Activated CD4-positive, alpha-beta T cell treated with anti-CD3 and anti-CD28 coated beads, Interleukin-10, Interleukin-2, amounts not matched to agents 100 ng/mL and 50 ng/mL, durations not matched to agents 16 hours and 8 hours (primary cell): ENCODE results near the gene RASD2.
"Not testable (repeated sequence)": the region's sequence is repeated elsewhere in the genome, so short reads cannot be mapped to it uniquely, and the experiment has no call there.

ENCODE experiments used
- DNase-seq: peaks from one replicate; pipeline ENCODE4 v3.0.0-alpha.2; 2020

Gene RASD2, protein sequence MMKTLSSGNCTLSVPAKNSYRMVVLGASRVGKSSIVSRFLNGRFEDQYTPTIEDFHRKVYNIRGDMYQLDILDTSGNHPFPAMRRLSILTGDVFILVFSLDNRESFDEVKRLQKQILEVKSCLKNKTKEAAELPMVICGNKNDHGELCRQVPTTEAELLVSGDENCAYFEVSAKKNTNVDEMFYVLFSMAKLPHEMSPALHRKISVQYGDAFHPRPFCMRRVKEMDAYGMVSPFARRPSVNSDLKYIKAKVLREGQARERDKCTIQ

DNA sequence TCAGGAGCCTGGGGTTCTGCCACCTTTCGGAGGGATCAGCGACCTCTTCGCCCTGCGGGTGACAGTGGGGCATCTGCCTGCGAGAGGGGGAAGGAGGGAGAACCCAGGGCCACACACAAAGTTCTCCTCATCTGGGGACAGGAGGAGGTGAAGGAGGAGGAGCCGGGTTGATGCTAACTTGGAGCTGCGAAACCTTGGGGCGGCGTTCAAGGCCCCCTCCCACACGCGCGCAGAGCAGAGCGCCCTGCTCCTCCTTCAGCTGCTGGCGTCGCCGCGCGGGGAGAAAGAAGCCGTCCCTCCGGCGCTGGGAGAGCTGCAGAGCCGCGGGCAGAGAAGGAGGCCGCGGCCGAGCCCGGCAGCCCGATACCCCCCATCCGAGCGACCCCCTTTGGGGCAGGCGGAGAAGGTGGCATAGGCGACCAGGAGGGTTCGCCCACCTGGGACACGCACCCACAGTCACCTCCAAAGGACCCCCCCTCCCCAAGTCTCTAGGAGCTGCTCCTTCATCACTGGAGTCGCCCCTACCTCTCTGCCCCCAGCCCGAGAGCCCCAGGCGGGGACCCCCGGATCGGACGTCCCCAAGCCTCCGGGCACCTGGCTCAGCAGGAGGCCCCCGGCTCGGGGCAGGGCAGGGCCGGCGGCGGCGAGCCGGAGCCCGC, at the start of gene RASD2:
Gene RASD2 (plus strand): TSS at position 237 of the 659 bp plus-strand sequence. CDS start 5,979 bp downstream, outside the sequence.
- peak; percentile 19 for DNase-seq

DNA sequence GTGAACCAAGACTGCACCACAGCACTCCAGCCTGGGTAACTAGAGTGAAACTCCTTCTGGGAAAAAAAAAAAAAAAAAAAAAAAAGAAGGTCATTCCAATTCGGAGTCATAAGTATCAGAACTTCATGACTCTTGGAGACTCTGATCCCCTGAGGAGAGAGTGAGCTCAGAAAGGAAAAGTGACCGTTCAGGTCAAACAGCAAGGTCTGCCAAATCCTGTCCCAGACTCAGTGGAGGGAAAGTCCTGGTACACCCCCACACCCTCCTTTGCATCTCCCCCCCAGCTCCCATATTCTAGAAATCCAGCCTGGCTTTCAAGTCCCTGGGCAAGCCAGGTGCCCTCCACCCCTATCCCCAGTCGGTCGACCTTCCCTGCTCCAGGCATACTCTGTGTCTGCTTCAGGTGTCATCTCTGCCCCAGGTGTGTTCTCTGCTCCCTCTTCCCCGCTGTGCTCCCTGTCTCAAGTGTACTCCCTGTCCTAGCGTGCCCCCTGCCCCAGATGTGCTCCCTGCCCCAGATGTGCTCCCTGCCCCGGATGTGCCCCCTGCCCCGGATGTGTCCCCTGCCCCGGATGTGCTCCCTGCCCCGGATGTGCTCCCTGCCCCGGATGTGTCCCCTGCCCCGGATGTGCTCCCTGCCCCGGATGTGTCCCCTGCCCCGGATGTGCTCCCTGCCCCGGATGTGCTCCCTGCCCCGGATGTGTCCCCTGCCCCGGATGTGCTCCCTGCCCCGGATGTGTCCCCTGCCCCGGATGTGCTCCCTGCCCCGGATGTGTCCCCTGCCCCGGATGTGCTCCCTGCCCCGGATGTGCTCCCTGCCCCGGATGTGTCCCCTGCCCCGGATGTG, 49.3 kb upstream of the RASD2 start:
- DNase-seq = not testable (repeated sequence)

DNA sequence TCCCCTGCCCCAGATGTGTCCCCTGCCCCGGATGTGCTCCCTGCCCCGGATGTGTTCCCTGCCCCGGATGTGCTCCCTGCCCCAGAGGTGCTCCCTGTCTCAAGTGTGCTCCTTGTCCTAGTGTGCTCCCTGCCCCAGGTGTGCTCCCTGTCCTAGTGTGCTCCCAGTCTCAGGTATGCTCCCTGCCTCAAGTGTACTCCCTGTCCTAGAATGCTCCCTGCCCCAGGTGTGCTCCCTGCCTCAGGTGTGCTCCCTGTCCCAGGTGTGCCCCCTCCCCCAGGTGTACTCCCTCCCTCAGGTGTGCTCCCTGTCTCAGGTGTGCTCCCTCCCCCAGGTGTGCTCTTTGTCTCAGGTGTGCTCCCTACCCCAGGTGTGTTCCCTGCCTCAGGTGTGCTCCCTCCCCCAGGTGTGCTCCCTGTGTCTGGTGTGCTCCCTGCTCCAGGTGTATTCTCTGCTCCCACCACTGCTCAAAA, 48.7 kb upstream of the RASD2 start:
- DNase-seq = no peak

DNA sequence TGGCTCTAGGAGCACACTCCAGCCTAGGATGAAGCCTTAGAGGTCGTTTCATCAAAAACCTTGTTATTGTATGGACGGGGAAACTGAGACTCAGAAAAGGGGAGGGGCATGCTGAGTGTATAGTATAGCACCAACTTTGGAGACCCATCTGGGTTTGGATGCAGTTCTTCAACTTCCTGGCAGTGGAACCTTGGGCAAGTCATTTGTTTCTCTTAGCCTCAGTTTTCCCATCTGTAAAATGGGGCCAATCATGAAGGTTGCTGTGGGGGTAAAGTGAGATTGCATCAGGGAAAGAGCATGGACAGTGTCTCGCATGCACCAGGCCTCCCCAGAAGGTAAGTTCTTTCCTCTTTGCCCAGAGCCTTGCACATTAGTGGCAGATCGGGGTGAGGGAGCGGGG, 47.6 kb upstream of the RASD2 start:
- no peak for DNase-seq

DNA sequence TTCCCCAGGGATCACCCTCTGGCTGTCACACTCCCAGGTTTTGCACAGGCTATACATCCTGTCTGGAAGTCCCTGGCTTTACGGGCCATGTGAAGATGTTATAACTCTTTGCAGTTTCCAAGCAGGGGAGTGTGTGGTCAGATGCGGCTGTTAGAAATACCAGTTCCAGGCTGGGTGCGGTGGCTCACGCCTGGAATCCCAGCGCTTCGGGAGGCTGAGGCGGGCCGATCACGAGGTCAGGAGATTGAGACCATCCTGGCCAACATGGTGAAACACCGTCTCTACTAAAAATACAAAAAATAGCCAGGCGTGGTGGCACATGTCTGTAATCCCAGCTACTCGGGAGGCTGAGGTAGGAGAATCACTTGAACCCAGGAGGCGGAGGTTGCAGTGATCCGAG, 44.9 kb upstream of the RASD2 start:
- not testable (repeated sequence) for DNase-seq

DNA sequence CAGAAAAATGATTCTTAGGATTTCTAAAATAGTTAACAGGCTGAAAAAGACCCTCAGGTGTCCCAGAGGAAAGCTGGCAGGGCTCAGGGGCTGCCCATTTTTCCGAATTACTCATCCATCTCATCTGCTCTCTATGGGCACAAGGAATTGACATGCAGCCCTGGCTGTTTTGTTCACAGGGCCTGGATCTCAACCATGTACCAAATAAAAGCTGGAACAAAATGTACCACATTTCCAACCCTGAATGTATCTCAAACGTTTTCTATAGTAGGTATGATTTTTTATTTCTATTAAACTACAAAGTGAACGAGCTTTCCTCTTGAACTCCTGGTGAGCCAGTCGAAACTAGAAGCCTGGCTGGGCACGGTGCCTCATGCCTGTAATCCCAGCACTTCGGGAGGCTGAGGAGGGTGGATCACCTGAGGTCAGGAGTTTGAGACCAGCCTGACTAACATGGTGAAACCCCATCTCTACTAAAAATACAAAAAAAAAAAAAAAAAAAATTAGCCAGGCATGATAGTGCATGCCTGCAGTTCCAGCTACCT, 43.8 kb upstream of the RASD2 start:
- DNase-seq = no peak

DNA sequence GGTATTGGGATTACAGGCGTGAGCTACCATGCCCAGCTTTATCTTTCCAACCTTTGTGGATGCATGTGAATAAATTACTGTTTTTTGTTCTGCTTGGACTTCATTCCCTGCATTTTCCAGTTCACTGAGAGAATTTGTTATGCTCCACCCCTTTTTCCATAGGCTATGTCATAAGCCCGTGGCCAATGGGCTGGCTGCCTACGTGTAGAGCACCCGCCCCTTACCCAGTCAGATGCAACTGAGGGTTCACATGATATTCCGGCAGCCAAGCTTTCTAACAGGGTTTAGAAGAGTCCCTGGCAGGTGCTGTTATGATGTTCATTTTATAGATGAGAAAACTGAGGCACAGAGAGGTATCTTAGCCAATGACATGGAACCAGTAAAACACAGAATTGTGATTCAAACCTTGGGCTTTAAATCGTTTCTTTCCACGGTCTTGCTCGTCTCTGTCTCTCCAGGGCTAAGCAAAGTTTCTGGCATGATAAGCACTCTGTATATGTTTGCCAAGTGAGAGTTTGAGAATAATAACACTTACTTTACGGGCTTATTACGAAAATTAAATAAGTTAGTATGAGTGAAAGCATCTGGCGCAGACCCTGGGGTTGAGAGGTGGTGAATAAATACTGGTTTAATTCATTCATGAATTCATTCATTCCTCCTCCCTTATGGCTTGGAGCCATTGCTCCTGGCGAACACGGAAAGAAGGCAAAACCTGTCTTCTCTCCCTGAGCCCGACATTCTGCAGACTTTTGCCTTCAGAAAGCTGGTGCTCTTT, 42.4 kb upstream of the RASD2 start:
- no peak for DNase-seq

DNA sequence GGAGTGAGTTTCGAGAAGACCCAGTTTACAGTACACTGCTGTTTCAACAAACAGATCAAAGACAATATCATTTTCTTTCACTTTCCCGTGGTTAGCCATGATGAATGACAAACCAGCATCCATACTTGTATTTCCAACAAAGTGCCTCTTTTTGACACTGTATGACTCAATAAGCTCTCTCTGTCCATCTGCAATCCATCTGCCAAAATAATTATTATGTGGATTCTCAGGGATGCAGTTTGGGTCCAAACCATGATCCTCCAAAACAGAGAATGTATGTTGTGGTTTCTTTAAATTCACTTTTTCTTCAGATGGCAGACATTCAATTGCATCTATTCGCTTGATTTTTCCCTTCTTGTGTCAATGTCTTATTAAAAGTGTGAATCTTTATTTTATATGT, 37.8 kb upstream of the RASD2 start:
- DNase-seq = no peak

DNA sequence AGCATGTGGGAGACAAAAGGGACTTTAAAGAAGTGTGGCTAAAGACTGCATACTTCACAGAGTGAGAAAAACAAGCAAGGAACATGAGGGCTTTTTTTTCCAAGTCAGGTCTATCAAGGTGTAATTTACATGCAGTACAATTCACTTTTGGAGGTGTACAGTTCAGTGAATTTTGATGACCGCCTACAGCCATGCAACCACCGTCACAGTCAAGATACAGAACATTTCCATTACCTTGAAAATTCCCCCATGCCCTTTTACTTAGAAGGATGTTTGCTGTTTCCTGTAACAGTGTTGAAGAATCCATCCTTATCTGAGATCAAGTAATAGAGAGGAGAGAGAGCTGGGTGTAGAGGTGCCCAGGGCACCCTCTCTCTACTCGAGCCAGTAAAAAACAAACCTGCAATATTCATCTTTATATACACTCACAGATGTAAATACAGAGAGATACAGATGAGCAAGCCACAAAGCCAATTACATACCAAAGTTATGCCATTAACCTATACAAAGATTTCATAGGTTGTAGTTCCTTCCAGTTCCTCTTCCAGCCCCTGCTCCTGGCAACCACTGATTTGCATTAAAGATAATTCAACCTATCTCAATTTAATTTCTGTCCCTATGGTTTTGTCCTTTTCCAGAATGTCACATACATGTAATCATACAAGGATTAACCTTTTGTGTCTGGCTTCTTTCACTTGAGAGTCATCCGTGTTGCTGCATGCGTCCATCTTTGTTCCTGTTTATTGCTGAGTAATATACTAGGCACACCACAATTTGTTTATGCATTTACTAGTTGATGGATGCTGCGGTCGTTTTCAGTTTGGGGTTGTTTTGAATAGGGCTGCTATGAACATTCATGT, 35.0 kb upstream of the RASD2 start:
- DNase-seq = no peak

DNA sequence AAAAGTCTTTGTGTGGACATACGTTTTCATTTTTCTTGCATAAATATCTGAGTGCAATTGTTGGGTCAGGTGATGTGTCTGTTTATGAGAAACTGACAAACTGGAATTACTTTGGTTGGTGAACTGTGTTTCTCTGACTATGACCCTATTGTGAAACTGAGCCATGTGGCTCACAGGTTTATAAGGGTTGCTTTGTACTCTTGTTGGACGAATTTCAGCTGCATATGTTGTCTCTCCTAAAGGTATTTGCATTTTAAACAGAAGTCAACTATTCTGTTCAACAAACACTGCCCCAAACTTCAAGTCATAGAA, 34.4 kb upstream of the RASD2 start:
- DNase-seq = no peak

DNA sequence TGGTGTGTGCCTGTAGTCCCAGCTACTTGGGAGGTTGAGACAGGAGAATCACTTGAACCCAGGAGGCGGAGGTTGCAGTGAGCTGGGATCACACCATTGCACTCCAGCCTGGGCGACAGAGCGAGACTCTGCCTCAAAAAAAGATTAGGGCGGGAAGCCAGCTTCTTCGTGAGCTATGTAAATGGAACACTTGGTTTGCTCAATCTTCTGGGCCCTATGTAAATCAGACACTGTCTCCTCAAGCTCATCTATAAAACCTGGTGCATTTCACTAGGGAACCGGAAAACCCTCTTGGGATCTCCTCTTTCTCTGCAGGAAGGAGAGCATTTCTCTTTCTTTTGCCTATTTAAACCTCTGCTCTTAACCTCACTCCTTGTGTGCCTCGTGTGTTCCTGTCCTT, 32.8 kb upstream of the RASD2 start:
- not testable (repeated sequence) for DNase-seq

DNA sequence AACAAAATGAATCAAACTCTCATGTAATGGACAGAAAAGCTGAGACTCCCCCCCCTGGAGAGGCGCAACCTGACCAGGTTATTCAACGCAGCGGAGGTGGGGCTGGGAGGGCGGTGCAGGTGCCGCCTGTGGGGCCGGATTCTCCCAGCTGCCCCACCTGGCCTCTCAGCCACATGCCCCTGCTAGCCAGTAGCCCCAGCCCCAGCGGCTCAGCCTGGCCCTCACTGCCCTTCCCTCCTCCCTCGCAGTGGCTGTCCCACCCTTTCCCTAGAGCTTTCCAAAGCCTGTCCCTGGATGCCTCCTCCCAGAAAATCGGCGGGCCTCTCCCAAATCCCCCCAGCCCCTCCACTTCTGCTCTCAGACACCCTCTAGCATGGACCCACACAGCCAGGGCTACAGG, 31.2 kb upstream of the RASD2 start:
- no peak for DNase-seq

DNA sequence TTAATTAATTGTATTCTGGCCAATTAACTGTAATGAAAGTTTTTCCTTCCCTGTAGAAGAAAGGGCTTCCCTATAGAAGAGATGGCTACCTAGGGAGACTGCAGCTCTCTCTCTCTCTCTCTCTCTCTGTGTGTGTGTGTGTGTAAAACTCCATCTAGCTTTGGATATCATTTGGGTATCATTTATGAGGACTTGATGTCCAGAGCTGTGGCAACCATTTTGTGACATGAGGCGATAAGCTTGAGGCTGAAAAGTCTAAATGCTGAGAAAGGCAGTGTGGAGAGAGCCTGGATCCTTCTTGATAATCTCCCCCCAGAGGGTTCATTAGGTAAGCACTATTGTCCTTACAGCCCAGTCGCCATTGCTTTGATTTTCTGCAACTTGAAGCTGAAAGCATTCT, 30.7 kb upstream of the RASD2 start:
- DNase-seq = no peak

DNA sequence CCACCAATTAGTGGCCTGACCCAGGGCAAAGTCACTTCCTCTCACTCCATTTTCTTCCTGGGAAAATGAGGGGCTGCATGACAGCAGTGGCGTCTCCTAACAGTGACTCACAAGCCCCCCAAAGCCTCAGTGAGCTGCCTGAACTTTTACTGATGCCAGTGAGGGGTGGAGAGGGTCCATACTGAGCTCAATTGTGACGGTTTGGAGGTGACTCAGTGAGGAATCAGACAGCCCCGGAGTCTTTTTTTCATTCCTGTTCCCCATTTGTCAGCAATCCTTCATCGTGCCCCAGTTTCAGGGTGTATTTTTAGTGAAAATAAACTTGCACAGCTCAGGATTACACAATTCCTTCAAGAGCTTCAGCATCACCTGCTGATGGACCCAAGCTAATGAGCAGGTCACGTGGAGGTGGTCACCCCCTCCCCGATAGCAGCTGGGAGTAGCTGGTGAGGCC, 30.1 kb upstream of the RASD2 start:
- DNase-seq = no peak

DNA sequence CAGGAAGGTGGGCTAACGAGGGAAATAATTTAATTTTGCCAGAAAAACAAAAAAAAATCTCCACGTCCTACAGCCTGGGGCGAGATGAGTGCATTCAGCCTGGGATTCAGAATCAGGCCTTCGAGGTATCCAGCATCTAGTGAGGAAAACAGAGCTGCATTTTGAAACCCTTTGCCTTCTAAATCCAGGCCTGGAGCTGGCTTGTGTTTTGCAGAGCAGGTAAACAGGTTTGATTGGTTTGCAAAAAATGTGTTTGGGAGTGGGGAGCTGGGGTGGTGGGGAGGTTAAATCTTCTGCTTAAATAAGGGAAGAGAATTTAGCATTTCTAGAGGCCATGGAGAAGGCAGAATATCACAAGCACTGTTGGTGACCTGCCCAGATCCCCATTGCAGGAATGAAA, 29.7 kb upstream of the RASD2 start:
- DNase-seq = no peak

DNA sequence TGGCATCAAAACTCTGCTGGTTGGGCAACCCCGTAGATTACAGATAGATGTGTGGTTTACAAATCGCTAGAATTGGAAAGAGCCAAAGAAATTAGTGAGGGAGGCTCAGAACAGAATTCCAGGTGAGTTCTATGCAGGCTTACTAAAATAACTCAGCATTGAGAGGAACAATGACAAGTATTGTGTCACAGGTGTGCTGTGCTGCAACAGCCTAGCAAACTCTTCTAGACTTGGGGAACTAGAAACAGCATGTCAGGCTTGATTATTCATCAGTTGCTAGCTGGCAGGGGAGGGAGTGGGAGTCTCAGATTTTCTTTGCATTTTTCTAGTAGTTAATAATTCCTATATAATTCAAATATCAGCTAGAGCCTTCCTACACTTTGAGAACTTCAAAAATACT, 26.3 kb upstream of the RASD2 start:
- no peak for DNase-seq

DNA sequence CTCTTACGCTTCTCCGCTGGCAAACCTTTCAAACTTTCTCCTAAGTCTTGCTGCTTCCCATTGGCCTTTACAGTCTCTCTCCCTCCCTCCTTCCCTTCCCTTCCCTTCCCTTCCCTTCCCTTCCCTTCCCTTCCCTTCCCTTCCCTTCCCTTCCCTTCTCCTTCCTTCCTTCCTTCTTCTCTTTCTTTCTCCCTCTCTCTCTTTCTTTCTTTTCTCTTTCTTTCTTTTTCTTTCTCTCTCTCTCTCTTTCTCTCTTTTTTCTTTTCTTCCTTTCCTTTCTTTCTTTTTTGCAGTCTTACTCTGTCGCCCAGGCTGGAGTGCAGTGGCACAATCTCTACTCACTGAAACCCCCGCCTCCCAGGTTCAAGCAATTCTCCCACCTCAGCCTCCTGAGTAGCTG, 24.7 kb upstream of the RASD2 start:
- not testable (repeated sequence) for DNase-seq

DNA sequence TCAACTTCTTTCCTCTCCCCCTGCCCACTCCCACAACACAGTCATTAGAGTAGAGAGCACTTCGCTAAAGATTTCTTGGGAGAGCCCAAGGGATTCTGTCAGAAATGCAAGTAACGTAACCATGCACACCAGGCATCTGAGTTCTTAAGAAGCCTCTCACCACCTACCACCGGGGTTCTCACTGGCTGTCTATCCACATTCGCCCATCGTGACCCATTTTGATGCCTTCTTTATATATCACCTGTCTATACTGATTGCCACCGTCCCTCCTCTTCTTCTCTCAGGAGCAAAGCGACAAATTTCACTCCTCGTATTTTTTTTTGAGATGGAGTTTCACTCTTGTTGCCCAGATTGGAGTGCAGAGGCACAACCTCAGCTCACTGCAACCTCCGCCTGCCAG, 23.9 kb upstream of the RASD2 start:
- no peak for DNase-seq

DNA sequence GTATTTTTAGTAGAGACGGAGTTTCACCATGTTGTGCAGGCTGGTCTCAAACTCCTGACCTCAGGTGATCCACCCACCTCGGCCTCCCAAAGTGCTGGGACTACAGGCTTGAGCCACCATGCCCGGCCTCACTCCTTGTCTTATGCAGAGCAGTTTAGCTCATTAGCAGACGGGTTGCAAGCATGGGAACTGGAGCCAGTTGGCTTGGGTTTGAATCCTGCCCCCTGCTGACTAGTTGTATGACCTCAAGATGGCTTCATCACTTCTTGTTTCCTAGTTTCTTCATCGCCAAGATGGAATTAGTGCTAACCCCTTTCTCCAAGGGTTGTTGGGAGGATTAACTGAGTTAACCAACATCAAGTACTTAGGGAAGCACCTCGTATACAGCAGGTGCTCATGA, 23.4 kb upstream of the RASD2 start:
- no peak for DNase-seq

DNA sequence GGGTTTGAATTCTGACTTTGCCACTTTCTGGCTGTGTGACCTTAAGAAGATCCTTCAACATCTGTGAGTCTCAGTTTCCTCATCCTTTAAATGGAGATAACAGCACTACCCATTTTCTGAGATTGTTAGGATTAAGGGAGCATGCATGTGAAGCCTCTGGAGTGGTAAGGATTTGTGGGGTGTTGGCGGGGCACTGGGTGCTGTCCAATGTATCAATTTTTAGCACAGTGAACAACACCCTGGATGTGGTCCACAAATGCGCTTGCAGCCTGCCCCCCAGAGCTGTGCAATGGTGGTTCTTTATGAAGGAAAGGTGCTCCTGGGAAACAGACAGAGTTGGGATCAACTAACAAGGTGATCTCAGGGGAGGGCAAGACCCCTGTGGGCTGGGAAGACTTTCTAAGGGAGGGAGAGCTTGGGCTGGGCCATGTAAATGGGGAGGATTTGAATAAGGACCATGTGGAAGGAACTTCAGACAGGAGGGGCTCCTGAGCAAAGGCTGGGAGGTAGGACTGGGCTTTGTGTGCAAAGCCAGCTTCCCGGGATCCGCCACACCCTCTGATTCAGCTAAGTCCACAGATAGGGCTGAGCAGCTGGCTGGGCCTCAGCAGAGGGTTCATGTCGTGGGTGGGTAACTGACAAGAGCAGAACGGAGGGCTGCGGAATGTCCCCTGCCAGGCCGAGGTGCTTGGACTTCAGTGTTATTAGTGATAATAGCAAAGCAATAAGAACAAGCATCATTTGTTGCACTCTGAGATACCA, 22.7 kb upstream of the RASD2 start:
- no peak for DNase-seq

DNA sequence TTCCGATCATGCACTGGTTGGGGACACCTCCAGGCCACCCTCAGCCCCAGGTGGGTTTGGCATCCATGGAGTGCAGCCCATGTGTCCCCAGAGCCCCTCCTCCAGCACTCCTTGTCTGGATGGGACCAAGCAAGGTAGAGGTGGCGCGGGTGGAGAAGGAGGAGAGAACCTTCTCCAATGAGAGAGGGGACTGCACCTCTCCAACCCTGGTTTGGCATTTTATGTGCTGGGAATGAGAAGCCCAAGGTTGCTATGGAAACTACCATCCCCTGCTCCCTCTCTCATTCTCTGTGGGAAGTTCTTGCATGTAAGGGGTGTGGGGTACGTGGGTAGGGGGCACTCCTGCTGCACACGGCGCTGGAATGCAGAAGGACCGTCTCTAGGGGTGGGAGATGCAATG, 21.8 kb upstream of the RASD2 start:
- DNase-seq = no peak
